Memory B cell (primary cell): Measurements from ENCODE around the gene HDX.
"Not testable (repeated sequence)": the region's sequence is repeated elsewhere in the genome, so short reads cannot be mapped to it uniquely, and the experiment has no call there.

Source experiments
- ATAC-seq: fragments of 150-1000 bp; cut with Tn5 transposase; 2 replicates; pipeline ENCODE4 v1.10.0; 2021; ENCODE audit warnings: low read depth, mild to moderate bottlenecking, moderate library complexity
- DNase-seq, 2 donors: peaks; one replicate each; pipeline ENCODE4 v3.0.0; 2022; ENCODE audit warnings: low spot score in 2 of 2
- H3K27ac Mint-ChIP-seq: one replicate; pipeline ENCODE4 v1.8.0; 2022; ENCODE audit warnings: mild to moderate bottlenecking, moderate library complexity, mixed read lengths
- H3K27me3 Mint-ChIP-seq: one replicate; pipeline ENCODE4 v1.8.0; 2022; ENCODE audit warnings: mixed read lengths
- H3K36me3 Mint-ChIP-seq: one replicate; pipeline ENCODE4 v1.8.0; 2022; ENCODE audit warnings: mild to moderate bottlenecking, mixed read lengths
- H3K4me1 Mint-ChIP-seq: one replicate; pipeline ENCODE4 v1.8.0; 2022; ENCODE audit warnings: mixed read lengths
- H3K4me3 Mint-ChIP-seq: one replicate; pipeline ENCODE4 v1.8.0; 2022; ENCODE audit warnings: mild to moderate bottlenecking, moderate library complexity, mixed read lengths
- H3K9me3 Mint-ChIP-seq: one replicate; pipeline ENCODE4 v1.8.0; 2022; ENCODE audit warnings: mixed read lengths

HDX gene

GRCh38 chrX:84501798-84502628, at the start of gene HDX:
HDX (minus strand) TSS chrX:84502453; CDS start chrX:84475397, 27,056 bp downstream.
- Mint-ChIP-seq H3K36me3 (no peaks in the 10 kb centered on the region), H3K27me3 (no peaks in the 10 kb centered on the region), H3K4me3 (peak within 1 kb of the TSS; percentile 94), H3K9me3 (no peaks in the 10 kb centered on the region), H3K27ac (peak within 1 kb of the TSS; percentile 89), H3K4me1 (peaks cover 2% of the 10 kb centered on the region)
- DNase-seq = peak; percentile 30 to 47
- ATAC-seq = peak; percentile 95

- H3K4me3 Mint-ChIP-seq, ATAC-seq, H3K36me3 Mint-ChIP-seq, DNase-seq, H3K27me3 Mint-ChIP-seq, H3K27ac Mint-ChIP-seq, H3K4me1 Mint-ChIP-seq: not testable (repeated sequence)
- H3K9me3 Mint-ChIP-seq = peaks cover 12% of the 10 kb centered on the region
Measured at GRCh38 chrX:84541315-84541714, 39.1 kb upstream of the HDX start.

- H3K4me1 Mint-ChIP-seq, H3K27me3 Mint-ChIP-seq, H3K36me3 Mint-ChIP-seq, H3K27ac Mint-ChIP-seq, H3K4me3 Mint-ChIP-seq, DNase-seq, ATAC-seq: not testable (repeated sequence)
- H3K9me3 Mint-ChIP-seq = peaks cover 11% of the 10 kb centered on the region
Measured at GRCh38 chrX:84537627-84538026, 35.4 kb upstream of the HDX start.

- peaks cover 4% of the 10 kb centered on the region for H3K36me3 Mint-ChIP-seq
- no peak overlapping the region for H3K27ac Mint-ChIP-seq
- ATAC-seq (no peak), DNase-seq (no peak)
- H3K4me1 Mint-ChIP-seq = peaks cover 8% of the 10 kb centered on the region
- H3K9me3 Mint-ChIP-seq = no peaks in the 10 kb centered on the region
- no peaks in the 10 kb centered on the region for H3K27me3 Mint-ChIP-seq
- H3K4me3 Mint-ChIP-seq = no peak overlapping the region
Measured at GRCh38 chrX:84488426-84488825, 13.8 kb downstream of the HDX start.

- Mint-ChIP-seq H3K27me3 (no peaks in the 10 kb centered on the region), H3K4me1 (peaks cover 8% of the 10 kb centered on the region), H3K4me3 (peak overlapping the region; percentile 62), H3K36me3 (peaks cover 4% of the 10 kb centered on the region), H3K27ac (peak overlapping the region; percentile 53), H3K9me3 (no peaks in the 10 kb centered on the region)
- no peak for DNase-seq
- ATAC-seq = peak; percentile 86
Measured at GRCh38 chrX:84487365-84488353, 14.6 kb downstream of the HDX start.

- DNase-seq (no peak), ATAC-seq (no peak)
- Mint-ChIP-seq H3K9me3 (peaks cover 2% of the 10 kb centered on the region), H3K4me1 (no peaks in the 10 kb centered on the region), H3K27me3 (no peaks in the 10 kb centered on the region), H3K36me3 (peaks cover 7% of the 10 kb centered on the region), H3K4me3 (no peak overlapping the region), H3K27ac (no peak overlapping the region)
Measured at GRCh38 chrX:84479086-84479485, 23.2 kb downstream of the HDX start.

- no peak for ATAC-seq
- Mint-ChIP-seq H3K4me1 (no peaks in the 10 kb centered on the region), H3K27me3 (no peaks in the 10 kb centered on the region), H3K36me3 (peaks cover 1% of the 10 kb centered on the region), H3K4me3 (no peak overlapping the region), H3K27ac (no peak overlapping the region), H3K9me3 (peaks cover 2% of the 10 kb centered on the region)
- no peak for DNase-seq
Measured at GRCh38 chrX:84477114-84477513, 25.1 kb downstream of the HDX start.

- no peaks in the 10 kb centered on the region for H3K9me3 Mint-ChIP-seq
- no peak overlapping the region for H3K4me3 Mint-ChIP-seq
- ATAC-seq (no peak), DNase-seq (no peak)
- H3K27me3 Mint-ChIP-seq = no peaks in the 10 kb centered on the region
- H3K36me3 Mint-ChIP-seq = no peaks in the 10 kb centered on the region
- H3K27ac Mint-ChIP-seq = no peak overlapping the region
- no peaks in the 10 kb centered on the region for H3K4me1 Mint-ChIP-seq
Measured at GRCh38 chrX:84475596-84475995, 26.7 kb downstream of the HDX start.

- no peak for ATAC-seq
- H3K36me3 Mint-ChIP-seq = no peaks in the 10 kb centered on the region
- H3K27ac Mint-ChIP-seq = no peak overlapping the region
- no peaks in the 10 kb centered on the region for H3K27me3 Mint-ChIP-seq
- H3K4me1 Mint-ChIP-seq = no peaks in the 10 kb centered on the region
- no peak overlapping the region for H3K4me3 Mint-ChIP-seq
- DNase-seq = no peak
- no peaks in the 10 kb centered on the region for H3K9me3 Mint-ChIP-seq
Measured at GRCh38 chrX:84475101-84475500, 27.2 kb downstream of the HDX start.

- H3K4me3 Mint-ChIP-seq = no peak overlapping the region
- no peaks in the 10 kb centered on the region for H3K9me3 Mint-ChIP-seq
- DNase-seq (no peak), ATAC-seq (no peak)
- no peaks in the 10 kb centered on the region for H3K36me3 Mint-ChIP-seq
- no peaks in the 10 kb centered on the region for H3K27me3 Mint-ChIP-seq
- no peak overlapping the region for H3K27ac Mint-ChIP-seq
- H3K4me1 Mint-ChIP-seq = no peaks in the 10 kb centered on the region
Measured at GRCh38 chrX:84469226-84469625, 33.0 kb downstream of the HDX start.

GRCh38 chrX:84467898-84468297, 34.4 kb downstream of the HDX start:
- Mint-ChIP-seq H3K4me3 (no peak overlapping the region), H3K36me3 (no peaks in the 10 kb centered on the region), H3K4me1 (no peaks in the 10 kb centered on the region), H3K27ac (no peak overlapping the region), H3K27me3 (no peaks in the 10 kb centered on the region), H3K9me3 (no peaks in the 10 kb centered on the region)
- ATAC-seq (no peak), DNase-seq (no peak)

GRCh38 chrX:84453351-84454246, 48.7 kb downstream of the HDX start:
- Mint-ChIP-seq H3K9me3 (peaks cover 7% of the 10 kb centered on the region), H3K27ac (no peak overlapping the region), H3K36me3 (peaks cover 5% of the 10 kb centered on the region), H3K27me3 (no peaks in the 10 kb centered on the region), H3K4me1 (no peaks in the 10 kb centered on the region), H3K4me3 (no peak overlapping the region)
- DNase-seq (no peak), ATAC-seq (no peak)

GRCh38 chrX:84441143-84441542, 61.1 kb downstream of the HDX start:
- Mint-ChIP-seq H3K27ac (no peak overlapping the region), H3K4me1 (no peaks in the 10 kb centered on the region), H3K36me3 (peaks cover 5% of the 10 kb centered on the region), H3K27me3 (no peaks in the 10 kb centered on the region), H3K9me3 (no peaks in the 10 kb centered on the region), H3K4me3 (no peak overlapping the region)
- DNase-seq = no peak
- no peak for ATAC-seq
